Prostate gland (tissue), 2 donors: ENCODE measurements around the gene P3H2. TPM values are rescaled to one million over a fixed set of nuclear protein-coding genes. Genes with fewer than 3 reads are reported as not detected.
"Not testable (repeated sequence)": the region's sequence is repeated elsewhere in the genome, so short reads cannot be mapped to it uniquely, and the experiment has no call there.

Experiments
- DNase-seq: peaks from one replicate; pipeline ENCODE4 v3.0.0-alpha.2; 2019; ENCODE audit warnings: low spot score
- H3K27ac ChIP-seq, 2 donors: fragments of 200-600 bp; sonication (generic); 2 replicates each; pipeline ENCODE4 v1.5.1; 2017 to 2019
- H3K27me3 ChIP-seq: fragments of 200-600 bp; sonication (generic); replicated peaks from 2 replicates; pipeline ENCODE4 v1.5.1; 2019; ENCODE audit not compliant: insufficient read depth
- H3K36me3 ChIP-seq, 2 donors: fragments of 200-600 bp; sonication (generic); 1 replicate in 1 of 2; 2 replicates in 1 of 2; pipeline versions ENCODE4 v1.5.1 to v1.8.1; 2017 to 2019
- H3K4me1 ChIP-seq: fragments of 200-600 bp; sonication (generic); replicated peaks from 2 replicates; pipeline ENCODE4 v1.5.1; 2019
- H3K4me3 ChIP-seq, 2 donors: fragments of 200-600 bp; sonication (generic); 2 replicates each; pipeline ENCODE4 v1.5.1; 2017 to 2019
- H3K9me3 ChIP-seq: fragments of 200-600 bp; sonication (generic); 2 replicates; pipeline ENCODE4 v1.5.1; 2017
- CTCF ChIP-seq, 4 experiments: fragments of 200-600 bp in 2 of 4; fragments of 450-650 bp in 2 of 4; sonication (generic) in 2 of 4; IDR thresholded peaks; 1 replicate in 3 of 4; 2 replicates in 1 of 4; pipeline ENCODE4 v1.5.1; 2016 to 2019; ENCODE audit warnings: antibody characterized with exemption in 4 of 4, mild to moderate bottlenecking in 2 of 4, moderate library complexity in 2 of 4
- POLR2A ChIP-seq: fragments of 450-650 bp; IDR thresholded peaks from one replicate; pipeline ENCODE4 v1.6.1; 2016; ENCODE audit warnings: antibody characterized with exemption, mild to moderate bottlenecking
- POLR2AphosphoS5 ChIP-seq: sonication (generic); formaldehyde crosslinking; IDR thresholded peaks from one replicate; pipeline ENCODE4 v1.6.1; 2017; ENCODE audit warnings: antibody characterized with exemption
- WGBS: methylation state at CpG from one replicate; pipeline ENCODE4 v1.1.5; 2018; 5-methylcytosine and 5-hydroxymethylcytosine counted together
- intact Hi-C: fragments of 100-400 bp; cut with DNase I; formaldehyde crosslinking; loops from one replicate; pipeline ENCODE4 v1.14.2; 2022
- total RNA-seq, 2 donors: library from RNA; depleted of rRNA; stranded (reverse); fragments of >200 nt; gene quantifications; one replicate each; pipeline ENCODE4 v1.1.0, GENCODE V29; 2016

Gene P3H2
- total RNA-seq, 2 donors from 2014 or later: 20.6 to 82.8 TPM

DNA sequence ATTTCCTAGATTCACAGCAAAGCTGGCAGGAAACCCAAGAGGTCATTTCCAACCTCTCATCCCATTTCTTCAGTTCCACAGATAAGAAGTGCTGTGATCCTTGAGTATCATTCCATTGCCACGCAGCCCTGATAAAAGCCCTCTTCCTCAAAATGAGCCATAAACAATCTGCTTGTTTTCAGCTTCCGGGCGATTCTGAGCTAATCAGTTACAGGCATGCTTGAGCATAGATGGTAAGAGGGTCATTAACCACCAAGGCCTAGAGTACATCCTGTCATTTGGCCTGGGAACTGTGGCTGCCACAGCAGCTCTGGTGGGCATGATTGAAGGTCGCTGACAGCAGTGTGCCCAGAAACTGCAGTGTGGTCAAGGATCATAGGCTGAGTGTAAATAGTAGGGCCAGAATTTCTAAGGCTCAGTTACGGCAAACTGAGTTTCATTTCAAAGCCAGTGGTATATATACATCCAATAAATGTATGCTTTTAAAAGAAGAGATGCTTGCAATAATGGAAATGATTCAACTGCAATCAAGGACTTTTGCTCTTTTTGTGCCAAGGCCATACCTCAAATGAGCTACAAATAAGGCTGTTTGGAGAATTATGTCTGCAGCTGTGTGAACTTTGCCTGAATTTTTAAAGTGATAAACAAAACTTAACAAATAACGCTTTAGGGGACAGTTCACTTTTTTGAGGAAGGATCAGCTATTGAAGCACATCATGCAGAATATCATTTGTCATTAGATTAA, 47.3 kb downstream of the P3H2 start:
- TF ChIP-seq POLR2AphosphoS5 (no peak), POLR2A (no peak), CTCF (IDR thresholded peaks at IDR 0.05) (no peak)
- no peaks in the 10 kb centered on the region for H3K36me3 ChIP-seq
- no peaks in the 10 kb centered on the region for H3K9me3 ChIP-seq
- no peak overlapping the region for H3K4me3 ChIP-seq
- intact Hi-C loops: no loop called here
- DNase-seq: no peak
- peaks cover 10% of the 10 kb centered on the region for H3K4me1 ChIP-seq
- WGBS: 86% methylated on average over 6 of the region's 6 CpGs
- no peak overlapping the region for H3K27ac ChIP-seq
- no peaks in the 10 kb centered on the region for H3K27me3 ChIP-seq

GRCh38 chr3:190072856-190073255, 47.8 kb downstream of the P3H2 start:
- DNase-seq: no peak
- Histone ChIP-seq H3K27ac (no peak overlapping the region), H3K9me3 (no peaks in the 10 kb centered on the region), H3K4me3 (no peak overlapping the region), H3K36me3 (no peaks in the 10 kb centered on the region), H3K4me1 (peaks cover 10% of the 10 kb centered on the region), H3K27me3 (no peaks in the 10 kb centered on the region)
- intact Hi-C loops: no loop called here
- TF ChIP-seq POLR2AphosphoS5 (no peak), POLR2A (no peak), CTCF (IDR thresholded peaks at IDR 0.05) (no peak)
- WGBS: 43% methylated on average over 1 of the region's 1 CpG

DNA sequence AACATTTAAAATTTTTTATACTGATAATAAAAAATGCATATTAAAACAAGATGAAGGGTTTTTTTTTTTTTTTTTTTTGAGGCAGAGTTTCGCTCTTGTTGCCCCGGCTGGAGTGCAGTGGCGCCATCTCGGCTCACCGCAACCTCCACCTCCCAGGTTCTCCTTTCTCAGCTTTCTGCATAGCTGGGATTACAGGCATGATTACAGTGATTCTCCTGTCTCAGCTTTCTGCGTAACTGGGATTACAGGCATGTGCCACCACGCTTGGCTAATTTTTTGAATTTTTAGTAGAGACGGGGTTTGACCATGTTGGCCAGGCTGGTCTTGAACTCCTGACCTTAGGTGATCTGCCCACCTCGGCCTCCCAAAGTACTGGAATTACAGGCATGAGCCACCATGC, 48.8 kb downstream of the P3H2 start:
- H3K36me3 ChIP-seq, intact Hi-C loops, H3K9me3 ChIP-seq, H3K4me1 ChIP-seq, H3K27ac ChIP-seq, DNase-seq, H3K27me3 ChIP-seq, H3K4me3 ChIP-seq: not testable (repeated sequence)
- 94% methylated on average over 9 of the region's 9 CpGs for WGBS

DNA sequence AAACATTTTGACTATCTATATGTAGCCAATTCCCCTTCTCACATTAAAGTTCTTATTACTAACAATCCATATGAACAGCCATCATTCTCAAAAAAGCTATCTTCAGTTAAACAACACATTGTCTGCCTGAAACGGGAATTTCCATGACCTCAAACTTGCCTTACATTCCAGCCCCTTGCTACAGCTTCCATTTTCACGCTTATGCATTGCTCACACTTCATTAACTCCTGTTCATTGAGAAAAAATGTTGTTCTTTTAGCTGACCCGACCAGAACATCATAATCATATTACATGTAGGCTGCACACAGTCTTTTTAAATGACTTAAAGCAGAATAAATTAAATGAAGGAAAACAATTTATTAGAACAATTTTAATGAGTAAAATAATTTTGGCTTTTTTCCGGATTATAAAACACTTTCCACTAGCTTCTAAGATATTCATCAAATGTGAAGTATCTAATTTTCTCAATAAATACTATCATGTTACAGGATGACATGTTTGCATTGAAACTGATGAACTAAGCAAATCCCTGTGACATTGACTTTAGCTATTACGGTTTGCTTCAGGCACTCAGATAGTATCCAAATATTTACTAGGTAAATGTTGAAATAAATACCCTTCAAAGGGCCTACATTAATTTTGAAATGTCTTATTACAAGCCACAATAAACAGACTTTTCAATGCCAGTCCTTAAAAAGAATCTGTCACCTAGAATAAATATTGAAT, 49.9 kb downstream of the P3H2 start:
- intact Hi-C loops: no loop called here
- 44% methylated on average over 5 of the region's 5 CpGs for WGBS
- Histone ChIP-seq H3K27me3 (no peaks in the 10 kb centered on the region), H3K9me3 (no peaks in the 10 kb centered on the region), H3K4me3 (no peak overlapping the region), H3K4me1 (peaks cover 10% of the 10 kb centered on the region), H3K27ac (peak overlapping the region in 1 of 2 donors; percentile 6), H3K36me3 (no peaks in the 10 kb centered on the region)
- DNase-seq: no peak
- TF ChIP-seq POLR2AphosphoS5: peak; percentile 35
- TF ChIP-seq POLR2A: no peak

DNA sequence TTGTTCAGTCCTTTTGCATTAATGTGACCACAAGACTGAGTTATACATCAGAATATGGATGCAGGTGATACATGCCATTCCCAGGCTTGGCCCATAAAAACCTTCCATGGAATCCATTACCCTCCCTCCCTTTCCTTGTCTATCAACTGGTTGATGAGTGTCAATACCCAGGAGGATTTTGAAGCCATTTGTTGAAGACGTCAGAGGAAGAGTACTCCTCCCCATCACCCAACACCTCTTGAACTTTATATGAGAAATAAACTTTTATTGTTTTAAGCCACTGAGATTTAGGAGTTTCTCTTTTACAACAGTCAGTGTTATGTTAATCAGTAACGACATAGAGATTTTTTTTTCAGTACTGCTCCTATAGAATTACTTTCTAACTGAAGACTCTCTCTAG, 55.5 kb downstream of the P3H2 start:
- H3K27ac ChIP-seq: no peak overlapping the region
- H3K4me1 ChIP-seq: peaks cover 2% of the 10 kb centered on the region
- no peak for TF ChIP-seq POLR2A
- no peak for TF ChIP-seq POLR2AphosphoS5
- intact Hi-C loops: no loop called here
- H3K9me3 ChIP-seq: no peaks in the 10 kb centered on the region
- WGBS: 83% methylated on average over 2 of the region's 2 CpGs
- no peaks in the 10 kb centered on the region for H3K27me3 ChIP-seq
- H3K4me3 ChIP-seq: no peak overlapping the region
- H3K36me3 ChIP-seq: no peaks in the 10 kb centered on the region
- no peak for DNase-seq

DNA sequence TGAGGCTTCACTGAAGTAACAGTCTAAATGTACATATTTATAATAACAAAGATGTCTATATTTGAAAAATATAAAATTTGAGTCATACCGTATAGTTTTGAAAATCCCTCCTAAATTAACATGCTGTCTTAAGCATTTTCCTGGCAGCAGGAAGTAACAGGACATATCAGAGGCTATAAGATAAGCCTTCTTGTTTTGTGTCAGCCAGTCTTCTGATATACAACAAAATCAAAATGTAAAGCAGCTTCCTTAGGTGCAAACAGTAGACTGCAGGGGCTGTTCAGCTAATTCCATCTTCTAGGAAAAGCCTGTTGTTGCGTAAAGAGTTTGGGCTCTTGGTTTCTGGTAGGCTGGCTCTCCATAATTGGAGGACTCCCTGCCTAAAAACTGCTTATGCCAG, 56.0 kb downstream of the P3H2 start:
- Histone ChIP-seq H3K27ac (no peak overlapping the region), H3K4me3 (no peak overlapping the region), H3K36me3 (no peaks in the 10 kb centered on the region), H3K9me3 (no peaks in the 10 kb centered on the region), H3K27me3 (no peaks in the 10 kb centered on the region), H3K4me1 (peaks cover 2% of the 10 kb centered on the region)
- no peak for DNase-seq
- intact Hi-C loops: no loop called here
- TF ChIP-seq POLR2A: no peak
- TF ChIP-seq CTCF (IDR thresholded peaks at IDR 0.05): no peak
- no peak for TF ChIP-seq POLR2AphosphoS5
- WGBS: 71% methylated on average over 2 of the region's 2 CpGs
